Stomach (tissue), 4 donors: Measurements from ENCODE around the gene RHAG.

Experiments used
- CTCF ChIP-seq, 7 experiments: fragments of 450-650 bp in 4 of 7; fragments of 200-600 bp in 3 of 7; sonication (generic) in 3 of 7; IDR thresholded peaks; one replicate each; pipeline ENCODE4 v1.5.1; 2016 to 2019; ENCODE audit warnings: antibody characterized with exemption in 7 of 7, control low read depth in 2 of 7, mild to moderate bottlenecking in 1 of 7
- EP300 ChIP-seq: sonication (generic); formaldehyde crosslinking; IDR thresholded peaks from one replicate; pipeline ENCODE4 v1.6.1; 2017; ENCODE audit warnings: antibody characterized with exemption
- POLR2AphosphoS5 ChIP-seq, 3 donors: sonication (generic); formaldehyde crosslinking; IDR thresholded peaks; one replicate each; pipeline ENCODE4 v1.6.1; 2016; ENCODE audit warnings: antibody characterized with exemption in 3 of 3

GRCh38 chr6:49668083-49668511, 31.5 kb upstream of the RHAG start:
- TF ChIP-seq POLR2AphosphoS5 (IDR thresholded peaks at IDR 0.05): peak in 2 of 3 donors; percentile 23 to 62
- no peak for TF ChIP-seq CTCF (IDR thresholded peaks at IDR 0.05)
- no peak for TF ChIP-seq EP300
